ENCODE results near the gene GET4.
"Not testable (repeated sequence)": the region's sequence is repeated elsewhere in the genome, so short reads cannot be mapped to it uniquely, and the experiment has no call there.

GET4 gene

DNA sequence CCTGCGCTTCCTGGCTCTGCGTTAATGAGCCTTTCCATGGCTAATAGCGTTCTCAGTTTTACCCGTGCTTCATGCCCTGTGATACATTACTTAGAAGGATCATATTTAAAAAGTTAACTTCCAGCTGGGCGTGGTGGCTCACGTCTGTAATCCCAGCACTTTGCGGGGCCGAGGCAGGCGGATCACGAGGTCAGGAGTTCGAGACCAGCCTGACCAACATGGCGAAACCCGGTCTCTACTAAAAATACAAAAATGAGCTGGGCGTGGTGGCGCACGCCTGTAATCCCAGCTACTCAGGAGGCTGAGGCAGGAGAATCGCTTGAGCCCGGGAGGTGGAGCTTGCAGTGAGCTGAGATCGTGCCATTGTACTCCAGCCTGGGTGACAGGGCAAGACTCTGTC, 3.7 kb upstream of the GET4 start:
- not testable (repeated sequence) for DNase-seq

DNA sequence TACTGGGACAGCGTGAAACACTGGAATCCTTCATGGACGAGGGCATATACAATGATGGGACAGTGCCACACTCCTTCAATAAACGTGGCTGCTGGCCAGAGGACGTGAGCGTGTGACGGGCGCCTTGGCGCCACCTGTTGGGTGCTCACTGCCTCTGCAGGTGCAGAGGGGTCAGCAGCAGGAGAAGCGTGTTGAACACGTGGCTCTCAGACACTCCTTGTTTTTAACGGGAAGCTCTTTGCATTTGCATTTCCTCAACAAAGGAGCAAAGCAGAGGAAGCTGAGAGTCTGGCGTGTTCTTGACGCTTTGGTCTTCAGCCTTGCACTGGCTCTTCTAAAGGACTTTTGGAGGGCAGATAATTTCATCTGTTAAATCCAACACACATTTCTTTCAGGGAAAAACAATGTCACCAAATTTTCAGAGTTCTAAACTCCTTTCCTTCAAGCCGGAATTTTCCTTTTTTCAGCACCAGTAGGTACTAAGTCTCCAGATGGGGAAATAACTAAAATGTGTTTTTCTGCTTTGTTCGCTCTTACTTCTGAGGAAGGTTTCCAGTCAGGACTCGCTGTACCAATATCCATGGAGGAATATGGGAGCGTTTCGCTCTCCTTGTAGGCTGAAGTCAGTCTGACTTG, 2.9 kb upstream of the GET4 start:
- peak; percentile 87 for DNase-seq

DNA sequence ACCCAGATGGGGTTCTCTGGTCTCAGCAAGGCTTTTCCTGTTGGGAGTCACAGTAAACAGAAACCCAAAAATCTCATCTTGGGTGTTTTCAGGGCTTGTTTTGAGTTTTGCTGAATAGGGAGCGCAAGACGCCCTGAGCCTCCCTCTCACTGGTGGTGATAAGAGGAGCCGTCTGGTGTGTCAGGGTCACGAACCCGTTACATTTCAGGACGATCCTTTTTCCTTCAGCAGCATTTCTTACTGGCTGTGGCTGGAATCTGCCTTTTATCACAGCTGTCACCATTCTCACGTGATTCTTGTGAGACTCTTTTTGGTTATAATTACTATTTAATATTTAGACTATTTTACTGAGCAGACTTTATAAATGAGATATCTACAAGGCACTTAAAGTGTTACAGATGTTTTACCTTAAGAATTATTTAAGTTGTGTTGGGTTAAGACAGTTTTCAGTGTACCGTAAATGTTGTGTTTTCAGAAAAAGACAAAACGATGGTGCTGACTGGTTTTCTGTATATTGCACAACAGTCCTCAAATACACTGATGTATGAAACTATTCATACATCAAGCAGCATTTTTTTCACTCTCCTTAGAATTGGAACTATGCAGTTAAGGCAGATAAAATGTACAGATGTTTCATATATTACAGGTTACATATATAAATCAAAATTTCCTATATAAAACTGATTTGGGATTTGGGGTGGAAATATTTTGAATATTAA, 2.2 kb upstream of the GET4 start:
- DNase-seq = no peak

DNA sequence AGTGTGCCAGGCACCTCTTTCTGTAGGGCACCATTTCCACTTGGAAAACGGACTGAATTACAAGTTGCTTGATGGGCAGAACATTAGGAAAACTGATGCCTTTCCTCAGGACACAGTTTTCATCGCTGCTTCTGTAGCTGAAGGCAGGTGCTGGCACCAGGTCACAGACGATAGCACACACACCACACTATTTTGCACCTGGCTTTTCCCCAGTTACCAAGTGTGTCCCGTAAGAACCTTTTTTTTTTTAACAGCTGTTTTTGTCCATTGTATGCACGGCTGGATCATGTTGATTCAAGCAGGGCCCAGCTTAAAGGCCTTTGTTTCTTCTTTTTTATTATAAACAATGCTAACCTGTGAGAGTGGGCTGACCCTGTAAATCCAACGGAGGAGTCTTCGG, 1.3 kb upstream of the GET4 start:
- DNase-seq = no peak

DNA sequence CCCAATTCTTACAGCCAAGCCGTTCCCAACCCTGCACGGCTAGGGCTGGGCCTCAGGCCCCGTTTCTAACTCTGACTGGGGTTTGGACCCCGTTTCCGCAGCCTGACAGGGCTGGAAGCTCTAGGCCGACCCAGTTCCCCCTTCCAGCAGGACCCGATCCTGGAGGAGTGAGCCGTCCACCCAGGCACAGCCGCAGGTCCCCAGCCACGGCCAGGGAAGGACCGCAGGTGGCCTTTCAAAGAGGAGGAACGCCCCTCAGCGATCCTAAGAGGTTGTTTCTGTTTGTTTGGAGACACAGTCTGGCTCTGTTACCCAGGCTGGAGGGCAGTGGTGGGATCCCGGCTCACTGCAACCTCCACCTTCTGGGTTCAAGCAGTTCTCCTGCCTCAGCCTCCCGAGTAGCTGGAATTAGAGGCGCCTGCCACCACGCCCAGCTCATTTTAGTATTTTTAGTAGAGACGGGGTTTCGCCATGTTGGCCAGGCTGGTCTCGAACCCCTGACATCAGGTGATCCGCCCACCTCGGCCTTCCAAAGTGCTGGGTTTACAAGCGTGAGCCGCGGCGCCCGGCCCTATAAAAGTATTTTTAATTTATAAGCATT, 778 bp upstream of the GET4 start:
- no peak for DNase-seq

DNA sequence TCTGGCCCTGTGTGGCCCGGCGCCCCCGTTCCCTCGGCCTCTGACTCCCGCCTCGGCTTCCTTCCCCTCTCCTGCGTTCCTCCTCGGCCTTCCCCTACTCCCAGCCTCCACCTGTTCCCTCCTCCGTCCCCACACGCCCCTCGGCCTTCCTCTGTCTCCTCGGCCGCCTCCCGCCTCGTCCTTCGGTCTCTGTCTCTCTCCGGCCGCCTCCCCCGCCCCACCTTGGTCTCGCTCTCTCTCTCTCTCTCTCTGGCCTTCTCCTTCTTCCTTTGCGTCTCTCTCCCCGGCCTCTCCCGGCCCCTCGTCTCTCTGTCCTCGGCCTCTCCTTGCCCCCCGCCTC, 588 bp downstream of the GET4 start:
- DNase-seq = peak; percentile 22

DNA sequence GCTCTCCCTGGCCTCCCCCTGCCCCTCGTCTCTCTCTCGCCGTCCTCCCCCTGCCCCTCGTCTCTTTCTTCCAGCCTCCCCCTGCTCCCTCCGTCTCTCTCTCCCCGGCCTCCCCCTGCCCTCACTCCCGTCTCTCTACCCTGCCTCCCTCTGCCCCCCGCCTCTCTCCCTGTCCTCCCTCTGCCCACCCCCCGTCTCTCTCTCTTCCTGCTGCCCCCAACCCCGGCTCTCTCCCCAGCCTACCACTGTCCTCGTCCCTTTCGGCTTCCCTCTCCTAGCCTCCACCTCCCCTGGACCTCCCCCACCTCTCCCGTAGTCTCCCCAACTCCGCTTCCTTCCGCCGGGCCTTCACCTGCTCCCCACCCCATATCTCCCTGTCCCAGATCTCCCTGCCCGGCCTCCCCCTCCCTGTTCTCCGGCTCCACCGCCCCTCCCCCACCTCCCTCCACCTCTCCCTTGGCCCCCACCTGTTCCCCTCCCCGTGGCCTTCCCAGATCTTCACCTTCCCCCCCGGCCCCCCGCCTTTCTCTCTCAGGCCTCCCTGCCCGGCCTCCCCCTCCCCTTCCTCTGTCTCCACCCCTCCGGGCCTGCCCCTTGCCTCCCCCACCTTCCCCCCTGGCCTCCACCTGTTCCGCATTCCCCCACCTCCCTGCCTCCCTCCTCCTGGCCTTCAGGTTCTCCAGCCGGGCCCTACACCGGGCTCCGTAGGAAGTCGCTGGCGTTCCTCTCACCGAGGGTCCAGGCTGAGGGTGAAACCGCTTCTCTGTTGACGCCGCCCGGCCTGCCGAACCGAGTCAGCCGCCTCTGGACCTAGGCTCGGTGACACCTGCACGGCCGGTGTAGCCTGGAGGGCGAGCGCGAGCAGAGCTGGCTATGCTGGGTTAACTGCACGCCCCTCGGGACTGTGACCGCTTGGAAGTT, 1.2 kb downstream of the GET4 start:
- no peak for DNase-seq

DNA sequence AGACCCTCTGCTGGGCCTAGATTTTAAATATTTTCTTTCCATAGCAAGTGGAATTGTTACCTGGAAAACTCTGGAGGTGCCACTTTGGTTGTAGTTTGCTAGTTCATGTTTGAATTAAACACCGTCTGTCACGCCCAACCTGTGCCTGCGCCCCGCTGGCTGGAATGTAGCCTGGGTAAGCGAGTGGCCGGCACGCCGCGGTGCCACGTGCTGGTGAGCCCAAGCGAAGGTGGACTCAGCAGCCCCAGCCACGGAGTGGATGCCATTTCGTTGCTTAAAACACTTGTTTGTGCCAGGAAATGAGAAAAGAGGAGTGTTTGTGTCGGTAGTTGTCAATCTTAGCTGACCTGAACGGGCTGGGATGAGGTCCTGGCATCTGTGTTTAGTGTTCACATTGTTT, 2.7 kb downstream of the GET4 start:
- DNase-seq = no peak

DNA sequence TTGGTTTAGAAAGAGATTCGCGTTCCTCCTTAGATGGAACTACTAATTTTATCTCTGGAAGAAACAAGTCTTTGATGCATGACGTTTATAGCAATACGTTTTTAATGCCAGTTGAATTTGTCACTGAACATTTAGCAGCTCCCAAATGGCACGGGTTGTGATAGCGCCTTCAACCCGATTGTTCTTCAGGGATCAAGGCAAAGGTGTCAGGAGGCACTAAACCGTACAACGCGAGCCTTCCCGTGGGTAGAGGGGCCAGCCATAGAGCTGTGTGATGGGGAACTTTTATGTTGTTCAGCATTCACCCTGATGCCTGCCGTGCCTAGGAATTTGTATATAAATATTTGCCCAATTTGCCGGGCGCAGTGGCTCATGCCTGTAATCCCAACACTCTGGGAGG, 3.4 kb downstream of the GET4 start:
- no peak for DNase-seq

DNA sequence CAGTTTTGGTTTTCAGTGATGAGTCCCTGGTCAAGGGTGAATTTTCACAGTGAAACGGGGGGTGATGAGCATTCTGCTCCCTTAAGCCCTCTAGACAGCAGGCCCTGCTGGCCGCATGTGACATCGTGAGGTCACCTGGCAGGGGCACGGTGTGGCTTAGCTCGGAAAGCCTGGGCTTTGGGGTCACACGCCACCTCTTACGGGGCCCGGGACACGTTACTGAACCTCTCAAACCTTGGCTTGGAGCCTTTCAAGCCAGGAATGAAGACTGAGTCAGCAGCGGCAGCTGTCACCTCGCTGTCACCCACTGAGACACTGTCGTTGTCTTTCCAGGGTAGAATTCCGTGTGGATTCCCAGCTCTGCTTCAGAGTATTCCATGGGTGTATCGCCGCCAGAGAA, 4.1 kb downstream of the GET4 start:
- DNase-seq = no peak

DNA sequence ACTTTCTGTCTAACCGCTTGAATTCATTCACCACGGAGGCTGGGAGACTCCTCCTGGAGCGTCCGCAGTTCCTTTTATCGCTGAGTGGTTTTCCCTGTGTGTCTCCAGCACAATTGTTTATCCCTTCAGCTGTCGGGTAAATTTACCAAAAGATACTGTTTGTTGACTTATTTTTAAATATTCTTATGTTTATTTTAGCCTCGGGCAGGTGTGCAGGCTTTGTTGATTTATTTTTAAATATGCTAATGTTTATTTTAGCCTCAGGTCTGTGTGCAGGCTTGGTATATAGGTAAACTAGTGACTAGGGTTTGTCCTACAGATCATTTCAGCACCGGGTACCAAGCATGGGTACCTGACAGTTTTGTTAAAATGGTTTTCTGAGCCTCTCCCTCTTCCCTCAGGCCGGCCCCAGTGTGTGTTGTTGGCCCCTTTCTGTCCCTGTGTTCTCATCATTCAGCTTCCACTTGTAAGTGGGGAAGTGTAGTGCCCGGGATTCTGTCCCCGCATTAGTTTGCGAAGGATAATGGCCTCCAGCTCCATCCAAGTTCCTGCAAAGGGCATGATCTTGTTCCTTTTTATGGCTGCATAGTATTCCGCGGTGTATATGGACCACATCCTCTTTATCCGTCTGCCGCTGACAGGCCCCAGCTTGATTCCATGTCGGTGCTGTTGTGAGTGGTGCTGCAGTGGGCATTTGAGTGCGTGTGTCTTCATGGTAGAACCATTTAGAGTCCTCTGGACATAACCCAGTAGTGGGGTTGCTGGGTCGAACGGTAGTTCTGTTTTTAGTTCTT, 5.3 kb downstream of the GET4 start:
- DNase-seq = no peak

DNA sequence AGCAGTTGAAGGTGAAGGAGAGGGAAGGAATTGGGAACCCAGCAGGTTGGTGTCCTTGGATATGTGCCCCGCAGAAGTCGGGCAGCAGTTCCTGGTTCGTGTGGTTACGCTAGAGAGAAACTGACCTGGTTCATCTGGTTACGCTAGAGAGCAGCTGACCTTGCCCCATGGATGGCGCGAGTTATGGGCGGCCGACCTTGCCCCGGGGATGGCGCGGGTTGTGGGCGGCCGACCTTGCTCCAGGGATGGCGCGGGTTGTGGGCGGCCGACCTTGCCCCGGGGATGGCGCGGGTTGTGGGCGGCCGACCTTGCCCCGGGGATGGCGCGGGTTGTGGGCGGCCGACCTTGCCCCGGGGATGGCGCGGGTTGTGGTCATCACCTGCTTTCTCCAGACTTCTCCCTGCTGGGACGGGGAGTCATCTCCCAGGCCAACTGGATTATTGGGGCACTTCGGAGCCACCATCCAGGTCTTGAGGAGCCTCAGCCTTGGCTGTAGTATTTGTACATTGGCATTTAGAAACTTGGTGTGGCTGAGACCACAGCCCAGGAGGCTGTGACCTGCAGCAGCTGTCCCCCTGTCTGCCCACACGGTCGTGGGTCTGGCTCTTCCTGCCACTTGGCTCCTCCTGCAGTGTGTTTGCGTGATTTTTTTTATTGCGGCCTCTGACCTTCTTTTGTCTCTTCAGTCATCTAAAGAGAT, 6.1 kb downstream of the GET4 start:
- no peak for DNase-seq

DNA sequence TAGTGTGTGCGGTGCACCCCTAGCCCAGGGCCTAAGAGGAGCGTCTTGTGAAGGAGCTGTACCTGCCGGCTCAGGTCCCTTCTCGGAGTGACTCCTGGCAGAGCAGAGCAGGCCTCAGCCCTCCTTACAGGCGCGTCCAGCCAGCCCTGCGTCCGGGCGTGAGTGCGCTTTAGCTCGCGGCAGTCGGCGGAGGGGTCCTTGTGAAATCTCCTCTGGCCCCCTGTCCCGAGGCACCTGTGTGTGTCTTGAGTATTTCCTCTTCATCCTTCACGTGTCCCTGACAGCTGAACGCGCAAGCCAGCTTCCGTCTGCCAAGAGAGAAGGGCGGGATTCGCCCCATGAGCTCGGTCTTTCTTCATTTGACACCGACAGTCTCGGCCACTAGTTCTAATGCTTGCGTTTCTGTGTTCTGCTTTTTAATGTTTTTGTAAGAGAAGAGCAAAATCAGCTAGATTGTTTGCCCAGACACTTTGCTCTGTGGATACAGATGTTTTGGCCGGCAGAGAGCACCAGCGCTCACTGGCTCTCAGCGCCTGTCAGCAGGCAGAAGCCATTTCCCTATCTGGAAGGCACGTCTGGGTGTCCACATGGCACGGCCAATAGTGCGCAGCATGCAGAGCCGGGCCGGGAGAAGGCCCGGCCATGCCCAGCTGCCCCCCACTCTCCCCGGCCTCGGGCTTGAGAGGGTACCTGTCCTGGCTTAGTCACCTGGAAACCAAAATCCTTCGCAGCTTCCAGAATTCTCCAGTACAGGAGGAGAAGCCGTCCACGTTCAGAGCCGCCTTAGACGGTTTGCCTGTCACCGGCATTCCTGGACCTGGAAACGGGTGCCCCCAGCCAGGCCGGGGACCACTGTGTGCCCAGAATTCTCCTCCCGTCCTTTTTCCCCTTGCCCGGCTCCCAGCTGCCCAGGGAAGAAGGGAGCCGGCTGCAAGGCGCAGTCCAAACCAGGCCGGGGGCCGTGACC, 7.0 kb downstream of the GET4 start:
- no peak for DNase-seq

DNA sequence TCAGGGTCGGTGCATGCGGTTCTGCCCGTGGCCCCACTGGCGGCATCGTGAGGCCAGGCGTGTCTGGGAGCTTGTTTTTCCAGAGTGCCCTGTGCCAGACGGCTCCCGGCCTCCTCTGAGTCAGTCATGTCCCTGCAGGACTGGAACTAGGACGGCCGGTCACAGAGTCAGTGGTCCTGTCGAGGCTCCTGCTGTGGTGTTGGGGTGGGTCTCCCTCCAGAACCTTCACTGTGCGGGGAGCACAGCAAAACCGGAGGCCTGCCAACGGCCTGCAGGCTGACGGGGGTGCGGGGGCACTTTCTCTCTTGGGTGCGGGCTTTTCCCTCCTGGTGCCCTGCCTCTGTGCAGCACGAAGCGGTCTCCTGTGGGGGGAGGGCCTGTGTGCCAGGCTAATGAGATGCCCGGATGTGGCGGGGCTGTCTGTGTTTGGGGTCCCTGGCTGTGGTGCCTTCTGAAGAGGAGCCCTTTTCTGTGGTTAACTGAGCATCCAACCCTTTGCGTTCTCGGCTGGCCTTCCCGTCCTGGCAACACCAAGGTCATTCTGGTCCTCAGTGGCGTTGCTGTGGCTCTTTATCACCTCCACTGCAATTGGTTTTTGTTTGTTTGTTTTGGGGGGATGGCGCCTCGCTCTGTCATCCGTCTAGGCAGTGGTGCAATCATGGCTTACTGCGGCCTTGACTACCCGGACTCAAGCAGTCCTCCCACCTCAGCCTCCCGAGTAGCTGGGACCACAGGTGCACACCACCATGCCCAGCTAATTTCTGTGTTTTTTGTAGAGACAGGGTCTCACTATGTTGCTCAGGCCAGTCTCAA, 8.0 kb downstream of the GET4 start:
- DNase-seq = no peak

DNA sequence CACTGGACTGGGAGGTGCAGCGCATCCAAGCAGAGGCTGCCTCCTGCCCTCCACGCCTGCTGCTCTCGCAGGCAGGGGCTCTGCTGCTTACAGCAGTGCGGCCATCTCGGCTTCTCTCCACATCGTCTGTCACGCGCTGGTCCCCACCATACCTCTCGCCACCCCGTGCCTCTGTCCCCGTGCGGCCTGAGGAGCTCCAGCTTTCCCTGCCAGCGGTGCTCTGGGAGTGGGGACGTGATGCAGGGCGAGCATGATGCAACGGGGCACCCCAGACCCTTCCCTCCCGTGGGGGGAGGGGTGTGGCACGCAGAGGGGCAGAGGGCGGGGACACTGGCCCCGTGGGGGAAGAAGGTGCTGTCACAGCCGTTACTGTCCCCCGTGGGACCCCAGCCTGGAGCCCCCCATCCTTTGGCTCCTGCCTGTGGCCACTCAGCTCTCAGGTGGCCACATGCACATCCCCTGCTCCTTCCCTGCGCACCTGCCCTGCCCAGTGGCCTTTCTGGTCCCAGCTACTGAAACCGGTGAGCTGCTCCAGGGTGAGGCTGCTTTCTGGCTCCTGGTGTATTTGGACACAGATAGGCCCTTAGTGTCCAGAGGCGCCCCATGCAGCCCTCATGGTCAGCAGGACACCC, 9.0 kb downstream of the GET4 start:
- no peak for DNase-seq

DNA sequence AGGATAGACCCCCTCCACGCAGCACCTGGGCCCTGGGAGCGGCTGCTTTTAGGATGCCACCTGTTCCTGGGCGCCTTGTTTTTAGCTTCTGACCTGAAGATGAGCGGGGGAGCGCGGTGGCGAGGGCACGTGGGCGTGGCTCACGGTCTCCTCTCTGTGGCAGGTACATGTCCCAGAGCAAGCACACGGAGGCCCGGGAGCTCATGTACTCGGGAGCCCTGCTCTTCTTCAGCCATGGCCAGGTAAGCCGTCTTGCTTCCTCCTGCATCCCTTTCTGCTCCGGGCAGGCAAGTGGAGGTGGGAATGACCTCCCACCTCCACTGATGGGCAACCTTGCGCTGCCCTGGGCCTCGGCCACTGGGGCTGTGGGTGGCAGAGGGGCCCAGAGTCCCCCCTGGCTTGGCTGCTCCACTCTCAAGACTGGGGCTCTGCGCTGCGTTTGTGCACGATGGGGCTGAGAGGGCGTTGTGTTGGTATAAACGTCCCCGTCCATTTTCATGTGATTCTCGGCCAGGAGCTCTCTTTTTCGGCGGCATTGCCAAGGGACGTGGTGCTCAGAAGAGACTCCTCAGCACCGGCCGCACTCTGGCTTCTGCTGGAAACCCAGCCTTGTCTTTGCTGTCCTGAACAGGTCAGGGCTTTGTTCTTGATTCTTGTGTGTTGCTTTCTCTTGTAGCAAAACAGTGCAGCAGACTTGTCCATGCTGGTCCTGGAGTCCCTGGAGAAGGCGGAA, 9.7 kb downstream of the GET4 start:
- DNase-seq = no peak

DNA sequence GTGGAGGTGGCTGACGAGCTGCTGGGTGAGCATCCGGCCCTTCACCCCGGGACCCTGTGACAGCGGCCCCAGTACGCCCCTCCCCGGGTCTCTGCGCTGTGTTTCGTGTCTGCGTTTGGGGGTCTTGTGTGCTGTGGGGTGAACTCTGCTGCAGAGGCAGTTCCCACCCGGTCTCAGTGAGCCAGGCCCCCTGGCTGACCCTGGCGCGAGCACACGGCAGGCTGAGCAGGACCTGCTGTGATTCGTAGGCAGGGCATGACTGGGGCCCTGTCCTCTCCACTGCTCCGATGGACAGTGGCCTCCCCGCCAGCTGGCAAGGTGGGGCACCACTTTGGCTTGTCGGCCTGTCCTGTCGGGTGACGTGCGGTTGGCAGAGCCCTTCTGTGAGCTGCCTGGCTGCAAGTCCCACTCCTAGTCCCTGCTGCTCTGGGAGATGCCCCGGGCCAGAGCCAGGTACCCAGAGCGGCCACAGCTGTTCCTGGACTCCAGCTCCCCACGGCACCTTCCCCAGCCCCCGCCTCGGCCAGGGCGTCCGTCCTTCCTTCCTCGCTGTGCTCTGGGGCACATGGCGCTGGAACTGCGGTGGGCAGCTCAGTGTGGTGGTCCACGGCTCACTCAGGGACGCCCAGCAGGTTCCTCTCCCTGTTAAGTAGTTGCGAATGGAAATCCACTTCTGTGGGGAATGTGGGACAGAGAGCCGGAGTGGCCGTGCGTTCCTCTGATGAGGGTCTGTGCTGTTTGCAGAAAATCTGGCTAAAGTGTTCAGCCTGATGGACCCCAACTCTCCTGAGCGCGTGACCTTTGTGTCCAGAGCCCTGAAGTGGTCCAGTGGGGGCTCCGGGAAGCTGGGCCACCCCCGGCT, 10.5 kb downstream of the GET4 start:
- no peak for DNase-seq

DNA sequence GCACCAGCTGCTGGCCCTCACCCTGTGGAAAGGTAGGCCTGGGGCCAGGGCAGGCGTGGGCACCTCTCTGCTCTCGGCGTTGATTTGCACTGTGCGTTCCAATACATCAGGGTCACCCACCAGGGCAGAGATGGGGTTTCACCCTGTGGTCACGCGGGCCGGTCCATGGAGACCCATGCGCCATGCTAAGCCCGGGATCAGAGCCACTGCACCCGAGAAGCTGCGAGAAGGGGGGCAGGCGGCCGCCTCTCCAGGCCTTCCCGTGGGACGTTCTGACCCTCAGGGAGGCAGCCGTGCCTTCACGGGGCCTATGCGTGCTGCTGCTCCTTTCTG, 11.1 kb downstream of the GET4 start:
- no peak for DNase-seq

All from inflammatory macrophage treated with lipopolysaccharide for 4 hours (primary cell).